Activated T-cell treated with anti-CD3 and anti-CD28 coated beads for 48 hours (primary cell): ENCODE measurements around the gene PDE2A.
"Not testable (repeated sequence)": the region's sequence is repeated elsewhere in the genome, so short reads cannot be mapped to it uniquely, and the experiment has no call there.

ENCODE experiments used
- DNase-seq: peaks from one replicate; pipeline ENCODE4 v3.0.0-alpha.2; 2020; ENCODE audit warnings: low read depth

The PDE2A gene

DNA sequence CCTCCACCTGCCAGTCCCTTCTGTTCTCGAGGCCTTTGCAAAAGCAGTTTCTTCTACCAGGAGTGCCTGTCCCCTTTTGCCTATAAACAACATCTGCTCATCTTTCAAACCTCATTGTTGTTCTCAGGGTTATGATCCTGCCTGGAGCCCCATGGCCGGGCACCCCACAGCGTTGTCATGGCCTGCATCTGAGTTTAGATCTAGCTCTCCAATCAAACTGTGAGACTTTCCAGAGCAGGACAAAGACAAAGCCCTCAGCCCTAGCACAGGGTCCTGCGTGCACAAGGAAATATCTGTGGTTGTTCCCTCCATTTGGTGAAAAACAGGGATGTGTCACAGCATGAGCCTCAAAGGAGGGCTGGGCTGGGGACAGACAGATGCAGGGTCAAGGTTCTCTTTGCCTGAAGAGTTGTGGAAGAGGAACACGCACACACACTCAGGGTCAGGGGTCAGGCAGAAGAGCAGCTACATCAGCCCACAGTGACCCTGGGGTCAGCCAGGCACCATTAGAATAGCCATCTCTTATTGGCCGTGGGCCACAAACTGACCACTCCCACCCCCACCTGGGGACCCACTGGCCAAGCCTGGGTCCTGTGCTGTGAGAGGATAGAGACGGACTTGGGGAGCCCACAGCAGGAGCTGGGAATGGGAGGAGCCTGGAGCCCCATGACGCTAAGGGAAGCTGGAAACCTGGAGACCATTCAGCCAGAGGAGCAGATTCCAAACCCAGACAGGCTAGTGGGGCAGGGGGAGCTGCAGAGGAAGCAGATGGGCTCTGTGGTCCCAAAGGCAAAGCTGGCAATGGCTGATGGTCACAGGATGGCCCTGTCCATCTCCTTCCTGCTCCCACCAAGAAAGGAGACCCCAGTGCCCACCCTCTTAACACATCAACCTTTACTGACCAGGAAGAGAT is 99.4 kb downstream of the PDE2A start:
- DNase-seq = no peak

DNA sequence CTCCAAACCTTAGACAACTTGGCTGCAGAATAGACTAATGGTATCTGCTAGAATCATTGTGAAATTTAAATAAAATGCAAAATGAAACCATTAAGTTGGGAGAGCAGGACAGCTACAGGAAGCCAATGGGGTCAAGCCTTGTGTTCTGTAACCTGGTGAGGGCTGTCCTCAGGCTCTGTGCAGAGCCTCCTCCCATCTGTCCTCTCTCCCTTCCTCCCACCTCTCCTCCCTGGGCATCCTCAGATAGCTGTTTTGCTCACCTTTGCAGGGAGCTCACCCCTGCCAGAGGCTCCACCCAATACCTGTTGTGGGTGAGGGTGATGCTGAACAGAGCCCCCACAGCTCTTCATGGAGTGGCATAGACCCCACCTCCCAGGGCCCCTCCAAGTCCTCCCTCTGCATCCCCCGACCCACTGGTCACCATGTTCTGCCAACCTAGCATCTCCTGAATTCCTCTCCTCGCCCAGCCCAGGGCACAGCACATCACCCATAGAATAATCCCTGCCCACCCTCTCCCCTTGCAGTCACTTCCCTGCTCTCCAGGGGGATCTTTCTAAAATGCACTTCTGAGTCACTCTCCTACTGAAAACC is 100.3 kb downstream of the PDE2A start:
- no peak for DNase-seq

DNA sequence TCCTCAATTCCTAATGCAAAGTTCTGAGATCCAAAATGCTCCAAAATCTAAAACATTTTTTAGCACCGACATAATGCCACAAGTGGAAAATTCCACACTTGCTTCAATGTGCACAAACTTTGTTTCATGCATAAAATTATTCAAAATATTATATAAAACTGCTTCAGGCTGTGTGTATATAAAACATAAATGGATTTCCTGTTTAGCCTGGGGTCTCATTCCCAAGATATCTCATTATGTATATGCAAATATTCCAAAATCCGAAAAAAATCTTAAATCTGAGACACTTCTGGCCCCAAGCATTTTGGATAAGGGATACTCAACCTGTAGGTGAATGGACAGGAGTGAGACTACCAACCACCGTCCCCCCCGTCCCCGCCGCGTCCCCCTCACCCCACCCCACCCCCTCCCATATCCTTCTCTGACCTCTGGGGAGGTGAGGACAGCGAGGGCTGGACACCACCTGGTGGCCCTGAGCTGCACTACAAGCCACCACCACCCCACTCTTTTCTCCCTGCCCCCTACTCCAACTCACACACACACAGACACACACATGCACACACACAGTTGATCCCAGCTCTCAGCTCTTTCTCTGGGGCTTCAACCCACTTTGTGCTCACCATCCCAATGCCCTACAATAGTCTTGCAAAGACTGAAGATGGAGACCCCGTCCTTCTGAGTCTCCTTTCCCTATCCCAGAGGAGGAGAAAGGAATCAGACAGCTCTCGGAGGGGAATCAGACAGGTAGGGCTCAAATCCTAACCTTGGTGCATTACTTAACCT is 101.0 kb downstream of the PDE2A start:
- no peak for DNase-seq

- DNase-seq = not testable (repeated sequence)
Observed at GRCh38 chr11:72572540-72572939, 101.7 kb downstream of the PDE2A start.

DNA sequence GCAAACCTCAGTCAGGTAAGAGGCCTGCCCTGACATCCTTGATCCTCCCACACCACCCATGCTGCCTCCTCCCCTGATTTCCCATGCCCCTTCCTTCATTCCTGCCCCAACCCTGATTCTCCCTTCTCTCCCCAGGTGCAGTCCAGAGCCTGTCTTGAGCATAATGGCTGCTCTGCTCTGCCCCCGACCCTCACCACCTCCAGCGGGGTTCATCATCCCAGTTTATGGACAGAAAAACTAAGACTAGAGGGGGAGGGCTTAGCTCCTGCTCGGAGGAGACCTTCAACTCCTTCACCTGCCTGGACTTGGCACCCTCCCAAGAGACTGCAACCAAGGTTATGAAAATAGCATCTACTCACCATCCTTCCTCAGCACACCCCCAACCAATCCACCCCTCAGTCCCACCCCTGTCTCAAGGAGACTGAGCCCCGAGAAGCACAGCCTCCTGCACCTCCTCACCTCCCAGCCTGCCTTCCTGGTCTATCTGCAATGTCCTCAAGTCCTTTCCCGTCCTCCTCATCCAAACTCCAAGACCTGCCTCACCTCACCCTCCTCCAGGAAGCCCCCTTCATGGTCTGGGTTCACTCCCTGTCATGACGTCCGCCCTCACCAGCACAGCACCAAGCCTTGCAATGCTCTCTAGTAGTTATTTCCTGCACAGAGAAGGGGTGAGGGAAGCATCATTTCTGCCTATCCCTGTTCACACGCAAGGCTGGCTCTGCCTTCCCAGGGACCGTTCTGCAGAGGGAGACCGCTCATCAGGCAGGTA is 103.1 kb downstream of the PDE2A start:
- no peak for DNase-seq

DNA sequence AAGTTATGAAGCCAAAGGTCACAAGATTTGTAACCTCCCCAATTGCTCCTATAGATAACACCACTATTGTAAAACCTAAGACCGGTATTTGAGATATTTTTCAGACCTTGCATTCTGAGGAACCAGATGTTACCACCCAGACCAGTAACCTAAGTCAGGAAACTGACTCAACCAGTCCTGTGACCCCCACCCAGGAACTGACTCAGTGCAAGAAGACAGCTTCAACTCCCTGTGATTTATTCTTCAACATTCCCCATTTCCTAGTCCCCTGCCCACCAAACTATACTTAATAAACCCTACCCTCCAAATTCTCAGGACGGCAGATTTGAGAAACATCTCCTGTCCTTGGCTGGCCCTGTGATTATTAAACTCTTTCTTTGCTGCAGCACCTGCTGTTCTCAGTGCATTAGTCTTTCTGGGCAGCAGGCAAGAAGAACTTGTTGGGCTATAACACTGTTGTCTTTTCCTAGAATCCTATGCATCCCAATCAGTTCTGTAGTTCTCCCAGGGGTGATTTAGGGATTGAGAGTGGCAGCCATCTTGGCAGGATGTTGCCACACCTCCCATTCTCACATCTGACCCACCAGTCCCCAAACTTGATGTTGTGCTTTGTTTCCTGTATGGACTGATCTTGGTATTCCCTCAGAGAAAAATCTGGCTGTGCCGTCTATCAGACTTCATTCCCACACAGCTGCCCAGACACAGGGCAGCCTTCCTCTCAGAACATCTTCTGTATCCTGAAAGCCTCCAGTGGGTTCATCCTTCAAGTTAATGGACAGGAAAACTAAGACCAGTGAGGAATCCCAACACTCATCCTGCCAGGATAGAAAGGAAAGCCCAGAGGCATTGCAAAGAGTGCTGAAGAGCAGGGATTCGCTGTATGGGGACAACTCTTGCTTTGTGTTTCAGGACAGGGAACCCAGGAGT is 104.0 kb downstream of the PDE2A start:
- no peak for DNase-seq

DNA sequence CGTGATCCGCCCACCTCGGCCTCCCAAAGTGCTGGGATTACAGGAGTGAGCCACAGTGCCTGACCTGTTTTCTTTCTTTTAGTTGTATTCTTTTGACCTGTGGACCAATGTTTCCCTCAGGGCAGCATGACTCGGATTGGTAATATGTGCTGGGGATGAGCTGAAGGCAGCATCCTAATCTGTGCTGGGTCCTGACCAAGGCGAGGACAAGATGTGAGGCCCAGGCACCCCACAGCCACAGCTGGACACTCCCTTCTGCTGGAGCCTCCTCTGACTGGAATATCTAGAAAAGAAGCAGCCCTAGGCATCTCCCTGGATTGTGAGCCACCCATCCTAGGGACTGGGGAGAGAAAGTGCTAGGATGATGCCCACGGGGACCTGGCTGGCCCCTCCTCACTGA is 105.4 kb downstream of the PDE2A start:
- DNase-seq = no peak

- DNase-seq = no peak
Observed at GRCh38 chr11:72562431-72562830, 111.8 kb downstream of the PDE2A start.

GRCh38 chr11:72561856-72562255 is 112.4 kb downstream of the PDE2A start:
- DNase-seq = no peak

DNA sequence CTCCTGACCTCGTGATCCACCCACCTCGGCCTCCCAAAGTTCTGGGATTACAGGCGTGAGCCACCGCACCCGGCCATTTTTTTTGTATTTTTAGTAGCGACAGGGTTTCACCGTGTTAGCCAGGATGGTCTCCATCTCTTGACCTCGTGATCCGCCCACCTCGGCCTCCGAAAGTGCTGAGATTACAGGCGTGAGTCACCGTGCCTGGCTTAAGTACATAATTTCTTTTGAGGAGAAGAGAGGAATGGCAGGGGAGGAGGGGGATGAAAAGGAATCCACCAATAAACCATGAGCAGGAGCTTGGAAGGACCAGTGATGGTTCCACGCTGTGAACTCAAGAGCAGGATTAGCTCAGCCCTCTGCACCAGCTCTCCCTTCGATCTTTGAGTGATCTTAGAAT is 113.4 kb downstream of the PDE2A start:
- not testable (repeated sequence) for DNase-seq

DNA sequence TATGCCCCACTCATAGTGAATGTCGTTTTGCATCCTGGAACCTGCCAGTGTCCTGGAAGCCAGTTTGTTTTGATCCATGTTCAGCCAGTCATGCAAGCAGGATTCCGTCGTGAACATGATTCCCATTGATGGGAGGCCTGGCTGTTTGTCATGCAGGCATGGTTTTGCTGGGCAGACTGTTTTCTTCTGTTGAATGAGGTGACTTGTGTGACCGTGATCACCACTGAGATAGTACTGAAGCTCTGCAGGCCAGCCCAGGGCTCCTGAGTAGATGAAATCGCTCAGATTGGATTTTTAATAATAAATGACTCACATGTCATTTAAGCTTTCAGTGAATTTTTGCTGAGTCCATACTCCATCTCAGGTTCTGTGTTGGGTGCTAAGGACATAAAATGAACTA is 117.8 kb downstream of the PDE2A start:
- no peak for DNase-seq

- DNase-seq = not testable (repeated sequence)
Observed at GRCh38 chr11:72555014-72555522, 119.2 kb downstream of the PDE2A start.

GRCh38 chr11:72553706-72554105 is 120.5 kb downstream of the PDE2A start:
- DNase-seq = peak; percentile 12

GRCh38 chr11:72552399-72552910 is 121.8 kb downstream of the PDE2A start:
- DNase-seq = no peak

- DNase-seq = no peak
Observed at GRCh38 chr11:72551571-72551970, 122.7 kb downstream of the PDE2A start.

- DNase-seq = no peak
Observed at GRCh38 chr11:72548463-72548862, 125.8 kb downstream of the PDE2A start.

- no peak for DNase-seq
Observed at GRCh38 chr11:72546866-72547265, 127.4 kb downstream of the PDE2A start.

DNA sequence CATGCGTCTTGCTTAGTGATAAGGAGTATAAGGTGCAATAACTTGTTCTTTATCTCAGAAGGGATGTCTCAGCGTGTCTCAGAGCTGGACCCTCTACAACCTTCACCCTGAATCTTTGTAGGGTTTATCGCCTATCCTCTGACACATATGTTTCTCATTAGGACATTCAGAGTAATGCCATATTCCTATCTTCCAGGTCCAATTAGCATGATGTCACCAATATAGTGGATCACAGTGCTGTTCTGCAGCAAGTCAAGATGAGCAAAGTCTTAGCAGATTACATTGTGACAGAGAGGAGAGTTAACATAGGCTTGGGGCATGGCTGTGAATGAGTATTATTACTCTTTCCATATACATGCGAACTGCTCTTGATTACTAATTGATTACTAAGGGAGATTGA is 129.6 kb downstream of the PDE2A start:
- DNase-seq = no peak

DNA sequence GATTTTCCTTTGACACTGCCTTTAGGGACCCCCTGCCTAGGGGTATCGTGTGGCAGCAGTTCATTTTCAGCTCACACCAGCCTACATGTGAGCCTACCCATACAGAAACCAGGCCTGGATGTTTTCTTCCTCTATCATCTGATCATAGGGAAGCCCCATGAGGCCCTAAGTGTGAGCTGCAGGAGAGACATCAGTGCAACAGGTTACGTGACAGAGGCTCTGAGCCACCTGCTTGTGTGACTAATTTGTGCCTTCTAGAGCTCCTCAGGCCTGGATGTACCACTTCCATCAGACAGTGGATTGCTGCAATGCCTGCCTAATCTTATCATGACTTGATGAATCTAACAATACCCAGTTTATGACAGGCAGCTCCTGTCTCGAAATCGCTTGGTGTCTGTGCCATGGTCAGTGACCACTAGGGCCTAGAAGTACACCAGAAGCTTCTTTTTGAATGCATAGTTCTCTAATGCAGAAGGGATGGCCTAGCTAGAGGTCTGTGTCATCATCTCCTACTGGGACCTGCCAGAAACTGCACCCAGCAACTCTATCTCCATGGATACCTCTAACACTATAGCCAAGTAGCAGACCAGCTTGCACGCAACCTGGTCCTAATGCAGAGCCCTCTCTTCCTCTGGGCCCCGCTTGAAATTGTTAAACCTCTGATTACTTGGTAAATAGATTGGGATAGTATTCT is 130.2 kb downstream of the PDE2A start:
- DNase-seq = no peak
